Measurements from ENCODE around the gene BHLHE23. TPM values are rescaled to one million over a fixed set of nuclear protein-coding genes. Genes with fewer than 3 reads are reported as not detected.

BHLHE23 gene
- polyA plus RNA-seq, 1 experiment = not detected

DNA sequence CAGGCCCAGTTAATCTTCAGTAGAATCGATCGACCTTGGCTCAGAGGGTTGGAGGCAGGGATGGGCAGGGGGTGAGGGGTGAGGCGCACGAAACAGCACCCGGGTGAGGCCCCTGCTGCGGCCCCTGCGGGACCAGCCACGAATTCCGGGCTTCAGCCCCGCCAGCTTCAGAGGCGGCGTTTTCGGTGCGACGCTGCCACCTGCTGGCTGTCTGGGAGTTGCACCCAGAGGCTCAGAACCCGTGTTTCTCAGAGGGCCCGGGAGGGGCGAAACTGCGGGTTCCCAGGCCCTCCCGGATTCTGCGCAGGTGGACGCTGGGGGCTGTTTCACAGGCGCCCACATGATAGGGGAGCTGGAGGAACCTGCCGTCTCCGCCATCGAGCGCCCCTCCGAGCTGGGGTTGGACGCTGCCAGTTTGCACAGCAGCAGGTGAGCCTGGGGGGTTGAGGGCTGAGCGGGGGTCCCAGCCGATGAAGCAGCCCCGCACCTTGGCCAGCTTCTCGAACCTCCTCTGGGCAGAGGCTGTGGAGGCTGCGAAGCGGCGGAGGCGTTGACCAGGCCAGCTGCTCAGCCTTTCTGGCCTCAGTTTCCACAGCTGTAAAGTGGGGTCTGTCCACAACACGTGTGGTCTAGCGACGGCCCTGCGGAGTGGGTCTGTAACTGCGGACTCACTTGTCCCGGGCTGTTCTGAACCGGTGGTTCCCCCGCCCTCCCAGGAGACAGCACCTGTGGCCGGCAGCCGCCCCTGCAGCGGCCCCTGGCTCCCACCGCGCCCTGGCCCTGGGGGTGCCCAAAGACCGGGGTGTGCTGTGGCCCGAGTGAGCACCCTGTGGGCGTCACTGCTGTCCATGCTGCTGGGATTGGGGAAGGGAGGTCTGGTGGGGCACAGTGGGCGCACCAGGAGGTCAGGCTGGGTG, 2.5 kb upstream of the BHLHE23 start:
- TF ChIP-seq, protein P1, sequence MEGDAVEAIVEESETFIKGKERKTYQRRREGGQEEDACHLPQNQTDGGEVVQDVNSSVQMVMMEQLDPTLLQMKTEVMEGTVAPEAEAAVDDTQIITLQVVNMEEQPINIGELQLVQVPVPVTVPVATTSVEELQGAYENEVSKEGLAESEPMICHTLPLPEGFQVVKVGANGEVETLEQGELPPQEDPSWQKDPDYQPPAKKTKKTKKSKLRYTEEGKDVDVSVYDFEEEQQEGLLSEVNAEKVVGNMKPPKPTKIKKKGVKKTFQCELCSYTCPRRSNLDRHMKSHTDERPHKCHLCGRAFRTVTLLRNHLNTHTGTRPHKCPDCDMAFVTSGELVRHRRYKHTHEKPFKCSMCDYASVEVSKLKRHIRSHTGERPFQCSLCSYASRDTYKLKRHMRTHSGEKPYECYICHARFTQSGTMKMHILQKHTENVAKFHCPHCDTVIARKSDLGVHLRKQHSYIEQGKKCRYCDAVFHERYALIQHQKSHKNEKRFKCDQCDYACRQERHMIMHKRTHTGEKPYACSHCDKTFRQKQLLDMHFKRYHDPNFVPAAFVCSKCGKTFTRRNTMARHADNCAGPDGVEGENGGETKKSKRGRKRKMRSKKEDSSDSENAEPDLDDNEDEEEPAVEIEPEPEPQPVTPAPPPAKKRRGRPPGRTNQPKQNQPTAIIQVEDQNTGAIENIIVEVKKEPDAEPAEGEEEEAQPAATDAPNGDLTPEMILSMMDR (IDR thresholded peaks at IDR 0.05; ENCODE audit: low read depth, low read length) = peak; percentile 94
- ChIA-PET CTCF (interaction anchor here (0.6 to 2.6 kb wide), 19 partner anchors 11 to 1132 kb away, joined by 3 to 9 read pairs (median 4); no protein-coding TSS in a partner anchor), POLR2A (interaction anchor here (0.9 kb wide), 1 partner anchor 37 kb away, joined by 9 read pairs; no protein-coding TSS in a partner anchor)
- no peak overlapping the region for H3K4me3 ChIP-seq (ENCODE audit: low read depth, low read length)
- DNase-seq (ENCODE audit: low read depth, low spot score) = no peak
- peaks cover 11% of the 10 kb centered on the region for H3K9me3 ChIP-seq (ENCODE audit: control insufficient read depth, insufficient read depth, low read length)
- peaks cover 86% of the 10 kb centered on the region for H3K27me3 ChIP-seq (ENCODE audit: control insufficient read depth, insufficient read depth, low read length)
- H3K27ac ChIP-seq (ENCODE audit: low read depth, low read length) = no peak overlapping the region

GRCh38 chr20:63008541-63009044, 1.8 kb upstream of the BHLHE23 start:
- ChIA-PET POLR2A (interaction anchor here (0.9 kb wide), 1 partner anchor 36 kb away, joined by 9 read pairs; no protein-coding TSS in a partner anchor), CTCF (interaction anchor here (0.6 to 2.6 kb wide), 12 partner anchors 28 to 215 kb away, joined by 3 to 9 read pairs (median 5); no protein-coding TSS in a partner anchor)
- no peak for DNase-seq (ENCODE audit: low read depth, low spot score)
- no peak overlapping the region for H3K27ac ChIP-seq (ENCODE audit: low read depth, low read length)
- H3K9me3 ChIP-seq (ENCODE audit: control insufficient read depth, insufficient read depth, low read length) = peaks cover 6% of the 10 kb centered on the region
- H3K4me3 ChIP-seq (ENCODE audit: low read depth, low read length) = no peak overlapping the region
- H3K27me3 ChIP-seq (ENCODE audit: control insufficient read depth, insufficient read depth, low read length) = peaks cover 86% of the 10 kb centered on the region
- TF ChIP-seq, protein P1 (IDR thresholded peaks at IDR 0.05; ENCODE audit: low read depth, low read length) = no peak

DNA sequence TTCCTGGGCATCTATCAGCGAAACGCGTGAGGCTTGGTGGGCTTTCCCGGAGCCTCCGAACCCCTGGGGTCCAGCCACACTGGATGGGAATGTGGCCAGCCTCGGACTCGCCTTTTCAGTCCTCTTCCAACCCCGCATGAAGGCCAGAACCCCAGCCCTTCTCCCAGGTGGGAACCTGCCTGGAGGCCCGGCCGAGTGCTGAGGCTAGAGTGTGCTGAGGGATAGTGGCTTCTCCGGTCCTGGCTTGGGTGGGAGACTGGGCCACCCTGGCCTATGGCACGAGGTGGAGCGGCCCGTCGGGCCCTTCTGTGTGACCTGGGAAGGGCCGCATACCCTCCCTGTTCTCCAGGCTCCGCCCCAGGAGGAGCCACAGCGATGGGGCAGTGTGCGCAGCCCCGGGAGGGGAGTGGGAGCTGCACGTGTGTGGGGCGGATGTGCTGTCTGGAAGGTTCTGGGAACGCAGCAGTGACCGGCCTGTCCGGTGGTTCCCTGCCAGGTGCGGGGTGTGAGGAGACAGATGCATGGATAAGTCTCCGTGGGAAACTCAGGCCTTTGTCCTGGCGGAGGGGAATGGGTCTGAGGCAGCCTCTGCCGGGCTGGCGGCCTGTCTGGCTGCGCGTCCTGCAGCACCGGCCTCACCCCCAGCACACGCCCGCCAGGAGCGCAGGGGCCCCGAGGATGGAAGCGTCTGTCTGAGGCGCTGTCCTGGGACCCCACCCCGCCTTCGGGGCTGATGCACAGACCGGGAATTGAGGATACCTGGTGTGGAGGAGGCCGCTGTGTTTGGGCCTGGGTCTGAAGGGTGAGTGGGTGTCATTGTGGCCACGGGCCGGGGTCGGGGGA, 1.1 kb upstream of the BHLHE23 start:
- TF ChIP-seq, protein P1 (IDR thresholded peaks at IDR 0.05; ENCODE audit: low read depth, low read length) = no peak
- no peak overlapping the region for H3K4me3 ChIP-seq (ENCODE audit: low read depth, low read length)
- POLR2A ChIA-PET = no interaction called here
- H3K27me3 ChIP-seq (ENCODE audit: control insufficient read depth, insufficient read depth, low read length) = peaks cover 87% of the 10 kb centered on the region
- CTCF ChIA-PET = interaction anchor here (1.5 to 2.6 kb wide), 4 partner anchors 27 to 176 kb away, joined by 3 to 9 read pairs (median 6); no protein-coding TSS in a partner anchor
- H3K27ac ChIP-seq (ENCODE audit: low read depth, low read length) = no peak overlapping the region
- DNase-seq (ENCODE audit: low read depth, low spot score) = no peak
- peaks cover 3% of the 10 kb centered on the region for H3K9me3 ChIP-seq (ENCODE audit: control insufficient read depth, insufficient read depth, low read length)

DNA sequence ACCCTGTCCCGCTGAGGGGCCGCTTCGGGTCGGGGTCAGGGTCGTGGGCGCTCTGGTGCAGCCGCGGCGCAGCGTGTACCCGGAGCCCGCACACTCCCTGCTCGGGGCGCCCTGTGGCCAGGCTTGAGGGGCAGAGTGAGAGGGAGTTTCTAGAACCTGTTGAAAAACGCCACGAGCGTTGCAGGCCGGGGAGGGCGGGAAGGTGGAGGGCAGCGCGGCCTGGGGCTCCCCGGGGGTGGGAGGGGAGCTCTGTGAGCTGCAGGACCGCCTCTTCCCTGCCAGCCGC, 539 bp upstream of the BHLHE23 start:
- no peak for DNase-seq (ENCODE audit: low read depth, low spot score)
- H3K27me3 ChIP-seq (ENCODE audit: control insufficient read depth, insufficient read depth, low read length) = peaks cover 87% of the 10 kb centered on the region
- ChIA-PET POLR2A (no interaction called here), CTCF (no interaction called here)
- no peaks in the 10 kb centered on the region; the same call in 1 of the 2 replicates for H3K9me3 ChIP-seq (ENCODE audit: control insufficient read depth, insufficient read depth, low read length)
- H3K27ac ChIP-seq (ENCODE audit: low read depth, low read length) = no peak overlapping the region
- TF ChIP-seq, protein P1 (IDR thresholded peaks at IDR 0.05; ENCODE audit: low read depth, low read length) = no peak
- H3K4me3 ChIP-seq (ENCODE audit: low read depth, low read length) = no peak overlapping the region

All from AG04450 (cell line).